Left renal pelvis (tissue), 4 donors: ENCODE measurements around the gene GRK1. TPM values are rescaled to one million over a fixed set of nuclear protein-coding genes. Genes with fewer than 3 reads are reported as not detected.
"Not testable (repeated sequence)": the region's sequence is repeated elsewhere in the genome, so short reads cannot be mapped to it uniquely, and the experiment has no call there.

Experiments
- DNase-seq, 4 donors: peaks; one replicate each; pipeline ENCODE4 v3.0.0-alpha.2; 2013; ENCODE audit warnings: low read depth in 4 of 4, low spot score in 3 of 4
- polyA plus RNA-seq, 4 donors: library from polyadenylated mRNA; unstranded; fragments of 120-200 nt; gene quantifications; one replicate each; pipeline ENCODE4 v1.2.1, GENCODE V29; 2013; ENCODE audit not compliant: insufficient read length in 4 of 4

The GRK1 gene
- under 1 TPM; 0.07 to 0.26 (median 0.14) TPM for polyA plus RNA-seq

- DNase-seq = no peak
These were observed at the start of gene GRK1 for GRCh38 chr13:113666951-113667701. TSS of gene GRK1 (plus strand) at chr13:113667219. CDS start at chr13:113667387, 168 bp downstream.

- DNase-seq = no peak
These were observed 49.1 kb upstream of the GRK1 start for GRCh38 chr13:113617961-113618360.

- DNase-seq = no peak
These were observed 48.6 kb upstream of the GRK1 start for GRCh38 chr13:113618455-113618854.

- DNase-seq = no peak
These were observed 46.8 kb upstream of the GRK1 start for GRCh38 chr13:113620036-113620796.

GRCh38 chr13:113621046-113621445 lies 46.0 kb upstream of the GRK1 start:
- DNase-seq = no peak

- DNase-seq = not testable (repeated sequence)
These were observed 45.5 kb upstream of the GRK1 start for GRCh38 chr13:113621498-113621897.

- not testable (repeated sequence) for DNase-seq
These were observed 45.0 kb upstream of the GRK1 start for GRCh38 chr13:113621986-113622550.

- DNase-seq = no peak
These were observed 44.1 kb upstream of the GRK1 start for GRCh38 chr13:113622791-113623490.

GRCh38 chr13:113623491-113624234 lies 43.4 kb upstream of the GRK1 start:
- DNase-seq = no peak

GRCh38 chr13:113624235-113624587 lies 42.8 kb upstream of the GRK1 start:
- DNase-seq = no peak

GRCh38 chr13:113624640-113625304 lies 42.2 kb upstream of the GRK1 start:
- not testable (repeated sequence) for DNase-seq

- no peak for DNase-seq
These were observed 40.9 kb upstream of the GRK1 start for GRCh38 chr13:113625965-113626721.

- no peak for DNase-seq
These were observed 39.9 kb upstream of the GRK1 start for GRCh38 chr13:113627136-113627535.

- DNase-seq = no peak
These were observed 38.4 kb upstream of the GRK1 start for GRCh38 chr13:113628291-113629270.

GRCh38 chr13:113629866-113630265 lies 37.2 kb upstream of the GRK1 start:
- no peak for DNase-seq

- DNase-seq = no peak
These were observed 36.7 kb upstream of the GRK1 start for GRCh38 chr13:113630296-113630695.

GRCh38 chr13:113630804-113631203 lies 36.2 kb upstream of the GRK1 start:
- DNase-seq = no peak
